ENCODE measurements around the gene PTH2. TPM values are rescaled to one million over a fixed set of nuclear protein-coding genes. Genes with fewer than 3 reads are reported as not detected.
A peak's percentile ranks its signal among the peaks of the same experiment; 100 is the strongest.

The PTH2 gene
- total RNA-seq, 1 experiment from 2014 or later = not detected

DNA sequence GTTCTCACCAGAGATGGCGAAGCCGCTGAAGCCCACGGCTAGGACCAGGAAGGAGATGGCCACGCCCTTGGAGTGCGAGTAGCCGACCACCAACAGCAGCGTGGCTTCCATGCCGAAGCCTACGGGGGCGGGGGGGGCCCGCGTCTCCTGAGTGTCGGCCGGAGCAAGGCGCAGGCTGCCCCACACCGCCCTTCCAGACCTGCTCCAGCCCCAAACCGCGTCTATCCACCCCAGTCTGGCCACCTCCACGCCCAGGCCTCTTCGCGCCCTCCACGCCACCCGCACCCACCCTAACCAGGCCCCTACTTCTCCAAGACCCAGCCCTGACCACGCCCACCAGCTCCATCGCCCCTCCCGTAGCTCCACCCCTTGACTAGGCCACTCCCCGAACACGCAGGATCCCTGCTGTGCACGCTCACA, 8.1 kb upstream of the PTH2 start:
- Histone ChIP-seq H3K27me3 (replicated peaks) (peaks cover 86% of the 10 kb centered on the region), H3K4me3 (no peak overlapping the region), H3K4me1 (replicated peaks) (no peaks in the 10 kb centered on the region; the same call in 1 of the 2 replicates), H3K27ac (no peak overlapping the region), H3K36me3 (no peaks in the 10 kb centered on the region), H3K9me3 (replicated peaks) (peaks cover 3% of the 10 kb centered on the region; the same call in 1 of the 2 replicates)
- no peak for DNase-seq (ENCODE audit: low read depth in 1 of 2, low spot score in 2 of 2)

DNA sequence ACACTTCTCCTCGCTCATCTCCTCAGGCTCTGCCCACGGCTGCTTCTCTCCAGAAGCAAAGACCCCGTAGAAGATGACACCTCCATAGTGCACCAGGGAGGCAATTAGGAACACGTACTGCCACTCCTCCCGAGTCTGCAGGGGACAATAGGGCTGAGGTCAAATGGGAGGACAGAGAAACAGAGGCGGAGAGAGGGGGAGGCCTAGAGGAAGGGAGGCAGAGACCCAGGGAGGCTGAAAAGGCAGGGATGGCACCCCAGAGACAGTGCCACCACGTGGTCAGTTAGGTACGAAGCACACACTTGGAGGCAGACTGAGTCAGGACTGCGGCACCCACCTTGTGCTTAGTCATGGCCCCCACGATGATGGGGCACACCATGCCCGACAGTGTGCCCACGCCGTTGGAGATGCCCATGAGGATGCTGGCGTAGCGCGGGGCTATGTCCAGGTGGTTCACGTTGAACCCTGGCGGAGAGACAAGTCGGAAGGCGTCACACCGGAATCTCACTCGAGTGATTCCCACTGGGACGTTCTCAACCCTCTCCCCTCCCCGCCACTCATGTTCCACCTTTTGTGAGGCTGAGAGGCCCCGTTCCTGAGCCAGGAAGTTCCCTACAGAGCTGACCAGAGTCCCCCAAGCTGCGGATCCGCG, 7.6 kb upstream of the PTH2 start:
- DNase-seq (ENCODE audit: low read depth in 1 of 2, low spot score in 2 of 2) = no peak
- Histone ChIP-seq H3K4me3 (no peak overlapping the region), H3K4me1 (replicated peaks) (peaks cover 4% of the 10 kb centered on the region), H3K27me3 (replicated peaks) (peaks cover 86% of the 10 kb centered on the region), H3K27ac (no peak overlapping the region), H3K36me3 (no peaks in the 10 kb centered on the region), H3K9me3 (replicated peaks) (no peaks in the 10 kb centered on the region; the same call in 1 of the 2 replicates)

DNA sequence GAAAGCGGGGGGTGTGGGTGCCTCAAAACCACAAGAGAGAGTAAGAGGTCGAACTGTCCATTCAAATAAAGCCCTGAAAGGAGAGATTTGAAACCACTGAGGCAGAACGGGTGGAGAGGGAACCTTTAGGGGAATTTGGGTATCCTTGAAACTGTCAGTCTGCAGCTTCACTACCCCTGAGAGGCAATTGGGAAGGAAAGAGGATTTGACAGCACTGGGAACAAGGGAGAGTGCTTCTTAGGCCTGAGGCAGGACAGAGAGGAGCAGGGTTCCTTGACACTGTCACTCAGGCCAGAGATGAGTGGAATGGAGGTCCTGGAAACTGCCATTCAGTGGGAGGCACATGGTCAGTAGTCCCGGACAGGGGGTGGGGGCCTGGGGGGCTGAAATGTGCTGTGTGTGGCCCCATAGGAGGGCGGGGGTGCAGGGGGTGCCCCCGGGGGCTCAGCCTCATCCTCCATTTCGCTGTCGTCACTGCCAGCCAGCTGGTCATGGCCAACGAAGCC, 7.0 kb upstream of the PTH2 start:
- H3K9me3 ChIP-seq (replicated peaks) = no peaks in the 10 kb centered on the region; the same call in 1 of the 2 replicates
- DNase-seq (ENCODE audit: low read depth in 1 of 2, low spot score in 2 of 2) = no peak
- H3K4me3 ChIP-seq = no peak overlapping the region
- H3K27ac ChIP-seq = no peak overlapping the region
- H3K27me3 ChIP-seq (replicated peaks) = peaks cover 86% of the 10 kb centered on the region
- peaks cover 4% of the 10 kb centered on the region for H3K4me1 ChIP-seq (replicated peaks)
- H3K36me3 ChIP-seq = no peaks in the 10 kb centered on the region

DNA sequence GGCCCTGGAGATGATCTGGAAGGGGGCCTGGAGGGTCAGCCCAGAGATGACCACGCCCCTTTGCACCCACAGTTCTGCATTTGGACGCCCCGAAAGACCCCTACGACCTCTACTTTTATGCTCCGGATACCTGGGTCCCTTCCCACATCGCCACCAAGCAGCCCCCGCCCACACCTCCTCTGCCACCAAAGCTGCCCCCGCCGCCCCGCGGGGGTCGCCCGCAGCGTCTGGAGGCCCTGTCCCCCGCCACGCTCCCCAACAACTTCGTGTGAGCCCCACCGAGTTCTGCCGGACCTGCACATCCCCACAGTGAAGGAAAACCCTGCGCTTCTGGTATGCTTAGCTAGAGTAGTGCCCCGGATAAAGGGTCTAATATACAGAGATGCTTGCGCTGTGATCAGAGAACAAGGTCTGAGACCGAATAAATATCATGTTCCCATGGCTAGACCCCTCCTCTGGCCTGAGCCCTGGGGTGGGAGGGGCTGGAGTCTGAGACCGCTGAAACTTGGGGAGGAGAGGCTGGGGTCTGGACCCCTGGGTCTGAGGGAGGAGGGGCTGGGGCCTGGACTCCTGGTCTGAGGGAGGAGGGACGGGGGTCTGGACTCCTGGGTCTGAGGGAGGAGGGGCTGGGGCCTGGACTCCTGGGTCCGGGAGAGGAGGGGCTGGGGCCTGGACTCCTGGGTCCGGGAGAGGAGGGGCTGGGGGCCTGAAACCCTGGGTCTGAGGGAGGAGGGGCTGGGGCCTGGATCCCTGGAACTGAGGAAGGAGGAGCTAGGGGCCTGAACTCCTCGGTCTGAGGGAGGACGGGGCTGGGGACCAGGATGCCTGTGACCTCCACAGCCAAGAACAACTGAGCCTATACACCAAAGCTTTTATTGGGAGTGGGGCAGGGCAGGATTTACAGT, 5.6 kb upstream of the PTH2 start:
- DNase-seq (ENCODE audit: low read depth in 1 of 2, low spot score in 2 of 2) = no peak
- Histone ChIP-seq H3K27ac (no peak overlapping the region), H3K4me1 (replicated peaks) (peaks cover 4% of the 10 kb centered on the region), H3K4me3 (no peak overlapping the region), H3K36me3 (no peaks in the 10 kb centered on the region), H3K9me3 (replicated peaks) (peaks cover under 1% of the 10 kb centered on the region; the same call in 1 of the 2 replicates), H3K27me3 (replicated peaks) (peaks cover 91% of the 10 kb centered on the region)

DNA sequence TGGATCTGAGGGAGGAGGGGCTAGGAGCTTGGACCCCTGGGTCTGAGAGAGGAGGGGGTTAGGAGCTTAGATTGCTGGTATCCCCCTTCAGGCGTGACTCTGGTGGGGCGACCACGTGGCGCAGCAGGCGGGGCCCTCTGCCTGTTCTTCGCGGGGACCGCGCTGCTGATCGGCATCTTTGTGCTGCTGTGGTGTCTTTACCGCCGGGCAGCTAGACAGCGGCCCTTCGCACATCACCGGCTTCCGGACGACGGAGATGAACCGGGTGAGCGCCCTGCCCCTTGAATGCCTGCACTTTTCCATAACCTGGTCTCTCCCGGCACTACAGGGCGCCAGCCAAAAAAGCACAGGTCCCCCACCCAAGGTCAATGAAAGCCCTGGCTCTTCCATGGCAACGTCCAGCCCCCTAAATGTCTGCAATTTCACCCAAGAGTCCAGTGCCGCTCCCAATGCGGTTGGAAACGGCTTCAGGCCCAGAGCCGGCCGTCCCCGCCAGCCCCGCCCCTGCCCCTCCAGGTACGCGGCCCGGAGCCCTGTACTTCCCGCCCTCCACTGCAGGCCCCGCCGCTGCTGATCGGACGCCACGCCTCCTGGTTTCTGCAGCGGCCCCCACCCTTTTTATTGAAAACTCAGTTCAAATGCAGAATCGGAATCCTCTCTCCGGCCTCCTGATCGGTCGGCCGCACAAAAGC, 4.8 kb upstream of the PTH2 start:
- no peak overlapping the region for H3K27ac ChIP-seq
- H3K4me3 ChIP-seq = no peak overlapping the region
- peaks cover 4% of the 10 kb centered on the region for H3K4me1 ChIP-seq (replicated peaks)
- no peak for DNase-seq (ENCODE audit: low read depth in 1 of 2, low spot score in 2 of 2)
- H3K27me3 ChIP-seq (replicated peaks) = peaks cover 91% of the 10 kb centered on the region
- peaks cover 2% of the 10 kb centered on the region; the same call in 1 of the 2 replicates for H3K9me3 ChIP-seq (replicated peaks)
- no peaks in the 10 kb centered on the region for H3K36me3 ChIP-seq

DNA sequence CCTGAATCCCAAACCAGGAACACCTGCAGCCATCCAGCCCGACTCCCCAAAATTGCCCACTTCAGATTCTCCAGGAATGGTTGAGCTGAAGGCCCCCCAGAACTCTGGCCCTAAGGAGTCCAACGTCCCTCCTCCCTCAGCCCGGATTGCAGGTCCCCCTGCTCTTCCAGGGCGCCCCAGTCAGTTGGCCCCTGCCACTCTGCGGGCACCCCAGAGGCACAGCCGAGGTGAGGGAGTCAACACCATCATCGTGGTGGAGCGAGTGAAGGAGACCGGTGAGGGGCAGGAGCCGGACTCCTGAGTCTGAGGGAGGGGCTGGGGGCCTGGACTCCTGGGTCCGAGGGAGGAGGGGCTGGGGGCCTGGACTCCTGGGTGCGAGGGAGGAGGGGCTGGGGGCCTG, 4.1 kb upstream of the PTH2 start:
- peaks cover 9% of the 10 kb centered on the region for H3K4me1 ChIP-seq (replicated peaks)
- H3K4me3 ChIP-seq = no peak overlapping the region
- H3K36me3 ChIP-seq = no peaks in the 10 kb centered on the region
- H3K27me3 ChIP-seq (replicated peaks) = peaks cover 91% of the 10 kb centered on the region
- H3K27ac ChIP-seq = no peak overlapping the region
- DNase-seq (ENCODE audit: low read depth in 1 of 2, low spot score in 2 of 2) = no peak
- H3K9me3 ChIP-seq (replicated peaks) = peaks cover 2% of the 10 kb centered on the region; the same call in 1 of the 2 replicates

DNA sequence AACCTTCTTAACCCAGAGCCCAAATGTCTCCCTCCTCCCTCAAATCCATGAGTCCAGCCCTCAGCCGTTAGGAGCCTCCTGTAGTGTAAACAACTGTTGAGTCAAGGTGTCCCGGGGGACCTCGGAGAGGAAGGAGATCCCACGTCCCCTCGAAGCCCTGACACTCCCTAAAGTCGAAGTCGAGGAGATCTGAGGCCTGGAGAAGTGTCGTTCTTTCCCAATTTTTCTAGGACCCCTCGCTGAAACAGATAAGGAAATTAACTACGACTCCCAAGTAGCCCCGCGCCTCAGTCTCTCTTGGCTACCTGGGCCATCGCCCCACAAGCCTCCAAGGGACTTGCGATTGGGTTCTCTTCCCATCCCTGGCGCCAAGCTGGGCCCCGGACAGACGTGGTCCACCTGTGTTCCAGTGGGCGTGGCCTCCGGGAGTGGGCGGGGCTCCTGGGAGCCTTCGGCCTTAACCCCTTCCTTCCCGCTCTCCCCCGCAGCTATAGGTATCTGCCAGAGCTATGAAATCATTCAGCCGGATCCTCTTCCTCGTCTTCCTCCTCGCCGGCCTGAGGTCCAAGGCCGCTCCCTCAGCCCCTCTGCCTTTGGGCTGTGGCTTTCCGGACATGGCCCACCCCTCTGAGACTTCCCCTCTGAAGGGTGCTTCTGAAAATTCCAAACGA, 2.8 kb upstream of the PTH2 start:
- Histone ChIP-seq H3K9me3 (replicated peaks) (peaks cover 2% of the 10 kb centered on the region; the same call in 1 of the 2 replicates), H3K4me3 (no peak overlapping the region), H3K36me3 (no peaks in the 10 kb centered on the region), H3K4me1 (replicated peaks) (peaks cover 15% of the 10 kb centered on the region), H3K27ac (no peak overlapping the region), H3K27me3 (replicated peaks) (peaks cover 89% of the 10 kb centered on the region)
- no peak for DNase-seq (ENCODE audit: low read depth in 1 of 2, low spot score in 2 of 2)

DNA sequence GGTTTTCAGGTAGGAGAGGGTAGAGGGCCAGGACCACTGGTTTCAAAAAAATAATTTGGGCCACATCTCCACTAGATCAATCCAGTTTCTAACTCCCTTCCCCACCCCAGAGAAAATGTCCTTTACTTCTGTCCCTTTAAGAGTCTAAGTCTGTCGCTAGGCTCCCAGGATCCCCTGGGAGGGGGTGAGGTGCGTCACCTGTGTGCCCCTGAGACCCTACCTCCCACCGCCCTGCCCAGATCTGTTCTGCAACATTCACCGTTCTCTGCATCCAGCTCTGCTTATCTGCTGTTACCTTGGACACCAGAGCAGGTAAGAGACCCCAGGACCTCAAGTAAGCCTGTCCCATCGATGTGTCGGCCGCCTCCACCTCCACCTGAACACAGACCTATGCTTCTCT, 1.9 kb upstream of the PTH2 start, which contains the start of gene GFY:
Gene GFY, plus strand, starts transcription at position 211 of the 400 bp plus-strand sequence. CDS start 1,043 bp downstream, outside the sequence.
- DNase-seq (ENCODE audit: low read depth in 1 of 2, low spot score in 2 of 2) = no peak
- Histone ChIP-seq H3K9me3 (replicated peaks) (peaks cover 2% of the 10 kb centered on the region; the same call in 1 of the 2 replicates), H3K4me1 (replicated peaks) (peaks cover 16% of the 10 kb centered on the region), H3K4me3 (no peak within 1 kb of the TSS), H3K27ac (no peak within 1 kb of the TSS), H3K36me3 (no peaks in the 10 kb centered on the region), H3K27me3 (replicated peaks) (peaks cover 93% of the 10 kb centered on the region)

DNA sequence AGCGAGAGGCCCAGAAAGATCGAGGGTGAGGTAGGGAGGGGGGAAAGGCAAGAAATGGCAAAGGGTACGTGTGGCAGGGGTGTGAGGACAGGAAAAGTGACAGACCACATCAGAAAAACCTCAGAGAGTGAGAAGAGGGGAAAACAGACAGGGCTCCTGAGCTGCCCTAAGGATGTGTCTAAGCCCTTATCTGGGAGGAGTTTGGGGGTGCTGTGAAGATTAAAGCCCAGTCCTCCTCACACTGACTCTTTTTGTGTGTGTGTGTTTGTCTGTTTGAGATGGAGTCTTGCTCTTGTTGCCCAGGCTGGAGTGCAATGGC, 703 bp upstream of the PTH2 start:
- DNase-seq (ENCODE audit: low read depth in 1 of 2, low spot score in 2 of 2) = no peak
- Histone ChIP-seq H3K4me3 (no peak overlapping the region), H3K27me3 (replicated peaks) (peaks cover 94% of the 10 kb centered on the region), H3K27ac (no peak overlapping the region), H3K4me1 (replicated peaks) (peaks cover 16% of the 10 kb centered on the region), H3K9me3 (replicated peaks) (peaks cover 2% of the 10 kb centered on the region; the same call in 1 of the 2 replicates), H3K36me3 (no peaks in the 10 kb centered on the region)

DNA sequence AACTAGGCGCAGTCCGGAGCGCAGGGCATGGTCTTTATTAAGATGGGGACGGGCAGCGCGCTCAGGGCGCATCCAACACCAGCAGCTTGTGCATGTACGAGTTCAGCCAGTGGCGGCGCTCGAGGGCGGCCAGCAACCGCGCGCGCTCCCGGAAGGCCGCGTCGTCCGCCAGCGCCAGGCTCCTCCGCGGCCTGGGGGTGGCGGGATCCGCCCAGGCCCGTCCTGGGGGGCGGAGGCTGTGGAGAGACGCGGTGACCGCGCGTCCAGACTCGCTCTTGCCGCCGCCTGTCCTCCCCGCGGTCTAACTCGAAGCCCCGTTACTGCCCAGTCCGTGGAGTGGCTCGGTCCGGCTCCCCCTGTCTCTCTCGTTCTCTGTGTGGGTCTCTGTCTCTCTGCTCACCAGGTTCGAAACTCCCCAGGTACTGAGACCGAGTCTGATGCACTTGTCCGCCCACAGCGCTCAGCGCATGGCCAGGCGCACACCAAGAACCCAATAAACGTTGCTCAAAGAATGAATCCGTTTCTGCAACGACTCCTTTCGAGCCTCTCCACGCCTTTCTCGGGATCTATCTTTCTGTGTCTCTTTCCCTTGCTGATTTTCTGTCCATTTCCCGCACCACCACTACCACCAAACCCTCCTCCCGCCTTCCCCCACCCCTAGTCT, 702 bp downstream of the PTH2 start:
- Histone ChIP-seq H3K4me3 (no peak overlapping the region), H3K9me3 (replicated peaks) (peaks cover 2% of the 10 kb centered on the region; the same call in 1 of the 2 replicates), H3K27me3 (replicated peaks) (peaks cover 92% of the 10 kb centered on the region), H3K36me3 (no peaks in the 10 kb centered on the region), H3K27ac (no peak overlapping the region), H3K4me1 (replicated peaks) (peaks cover 16% of the 10 kb centered on the region)
- DNase-seq (ENCODE audit: low read depth in 1 of 2, low spot score in 2 of 2) = no peak

DNA sequence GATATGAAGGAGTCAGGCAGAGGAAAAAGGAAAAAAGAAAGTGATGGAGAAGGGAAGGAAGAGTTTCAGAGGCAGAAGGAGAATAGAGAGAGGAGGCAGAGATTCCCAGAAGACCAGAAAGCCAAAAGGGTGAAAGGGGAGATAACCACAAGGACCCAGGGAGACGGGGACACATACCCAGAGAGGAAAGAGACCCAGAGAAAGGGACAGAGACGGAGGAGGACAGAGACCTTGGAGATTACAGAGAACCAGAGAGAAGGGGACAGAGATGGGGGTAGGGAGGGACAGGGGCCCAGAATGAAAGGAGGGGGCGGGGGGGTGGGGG, 1.4 kb downstream of the PTH2 start:
- peaks cover 2% of the 10 kb centered on the region; the same call in 1 of the 2 replicates for H3K9me3 ChIP-seq (replicated peaks)
- DNase-seq (ENCODE audit: low read depth in 1 of 2, low spot score in 2 of 2) = no peak
- no peaks in the 10 kb centered on the region for H3K36me3 ChIP-seq
- H3K4me3 ChIP-seq = no peak overlapping the region
- peaks cover 93% of the 10 kb centered on the region for H3K27me3 ChIP-seq (replicated peaks)
- H3K4me1 ChIP-seq (replicated peaks) = peaks cover 16% of the 10 kb centered on the region
- H3K27ac ChIP-seq = no peak overlapping the region

DNA sequence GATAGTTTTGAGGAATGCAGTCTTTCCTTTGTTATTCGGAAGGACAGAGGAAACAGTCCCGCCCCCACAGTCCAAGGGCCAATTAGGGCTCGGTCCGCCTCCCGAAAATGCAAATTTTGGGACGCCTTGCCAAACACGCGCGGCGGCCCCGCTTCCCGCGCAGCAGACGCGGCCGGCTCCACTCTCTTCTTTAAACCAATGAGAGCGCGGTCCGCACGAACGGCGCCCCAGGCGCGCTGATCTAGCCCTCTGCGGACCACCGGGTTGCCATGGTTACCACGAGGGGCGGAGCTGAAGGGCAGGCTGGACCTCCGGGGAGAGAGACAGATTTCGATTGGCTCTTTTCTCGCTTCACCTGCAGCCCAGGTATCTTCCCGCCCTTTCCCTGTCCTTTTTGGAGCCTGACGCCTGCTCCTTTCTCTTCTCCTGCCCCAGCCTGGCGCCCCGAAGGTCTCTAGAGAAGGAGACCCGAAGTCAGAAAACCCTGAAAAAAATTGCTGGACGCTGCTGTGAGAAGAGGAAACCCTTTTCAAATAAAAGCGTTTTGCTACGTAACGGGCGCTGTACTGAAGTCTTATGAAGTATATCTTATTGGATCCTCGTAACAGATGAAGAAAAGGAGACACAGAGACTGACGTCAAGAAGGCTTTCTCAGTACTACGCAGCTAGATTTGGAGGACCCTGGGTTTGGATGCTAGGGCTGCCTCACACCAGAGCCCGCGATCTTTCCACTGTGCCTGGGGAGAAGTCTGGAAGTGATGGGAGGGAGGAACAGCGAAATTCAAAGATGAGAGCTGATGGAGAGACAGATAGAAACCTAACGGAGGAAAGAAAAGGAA, 2.0 kb downstream of the PTH2 start:
- Histone ChIP-seq H3K4me3 (no peak overlapping the region), H3K27ac (no peak overlapping the region), H3K27me3 (replicated peaks) (peaks cover 93% of the 10 kb centered on the region), H3K36me3 (no peaks in the 10 kb centered on the region), H3K9me3 (replicated peaks) (peaks cover 2% of the 10 kb centered on the region; the same call in 1 of the 2 replicates), H3K4me1 (replicated peaks) (peaks cover 16% of the 10 kb centered on the region)
- DNase-seq (ENCODE audit: low read depth in 1 of 2, low spot score in 2 of 2) = peak; percentile 49 to 64

Data from SJSA1 (cell line).